ENCODE data around the gene PLD1.
"Not testable (repeated sequence)": the region's sequence is repeated elsewhere in the genome, so short reads cannot be mapped to it uniquely, and the experiment has no call there.

GRCh38 chr3:171814662-171815061 is 4.4 kb upstream of the PLD1 start:
- not testable (repeated sequence) for TF ChIP-seq EP300 (IDR thresholded peaks at IDR 0.05; ENCODE audit: low read depth); CTCF (IDR thresholded peaks at IDR 0.05); POLR2A (IDR thresholded peaks at IDR 0.05); POLR2AphosphoS5 (IDR thresholded peaks at IDR 0.05)

Measured in transverse colon (tissue), 4 donors.